AML-193 (cell line): ENCODE measurements around the gene NEDD4.

Experiments
- DNase-seq, 2 experiments: peaks; one replicate each; lab custom pipeline; 2025; lab: John Stamatoyannopoulos, UW

NEDD4 gene

GRCh38 chr15:55778932-55779331 lies 214.5 kb downstream of the NEDD4 start:
- DNase-seq, result no peak
